ENCODE results near the gene ATXN7L1.
"Not testable (repeated sequence)": the region's sequence is repeated elsewhere in the genome, so short reads cannot be mapped to it uniquely, and the experiment has no call there.

Gene ATXN7L1

GRCh38 chr7:105892387-105892786, 16.0 kb upstream of the ATXN7L1 start:
- DNase-seq (ENCODE audit: low spot score) = no peak

- no peak for DNase-seq (ENCODE audit: low spot score)
These were observed 14.0 kb upstream of the ATXN7L1 start for GRCh38 chr7:105890290-105890997.

GRCh38 chr7:105887569-105888189, 11.3 kb upstream of the ATXN7L1 start:
- DNase-seq (ENCODE audit: low spot score) = no peak

- DNase-seq (ENCODE audit: low spot score) = no peak
These were observed 10.4 kb upstream of the ATXN7L1 start for GRCh38 chr7:105886776-105887175.

- no peak for DNase-seq (ENCODE audit: low spot score)
These were observed 9.2 kb upstream of the ATXN7L1 start for GRCh38 chr7:105885387-105886111.

GRCh38 chr7:105883179-105883578, 6.8 kb upstream of the ATXN7L1 start:
- DNase-seq (ENCODE audit: low spot score) = not testable (repeated sequence)

GRCh38 chr7:105881439-105881838, 5.0 kb upstream of the ATXN7L1 start:
- no peak for DNase-seq (ENCODE audit: low spot score)

- no peak for DNase-seq (ENCODE audit: low spot score)
These were observed 4.4 kb upstream of the ATXN7L1 start for GRCh38 chr7:105880571-105881330.

GRCh38 chr7:105879782-105880181, 3.4 kb upstream of the ATXN7L1 start:
- no peak for DNase-seq (ENCODE audit: low spot score)

GRCh38 chr7:105878746-105879605, 2.6 kb upstream of the ATXN7L1 start:
- DNase-seq (ENCODE audit: low spot score) = no peak

- DNase-seq (ENCODE audit: low spot score) = no peak
These were observed 1.3 kb upstream of the ATXN7L1 start for GRCh38 chr7:105877736-105878135.

- DNase-seq (ENCODE audit: low spot score) = no peak
These were observed 684 bp upstream of the ATXN7L1 start for GRCh38 chr7:105876964-105877601.

- no peak for DNase-seq (ENCODE audit: low spot score)
These were observed 894 bp downstream of the ATXN7L1 start for GRCh38 chr7:105875505-105875904.

GRCh38 chr7:105874055-105874454, 2.3 kb downstream of the ATXN7L1 start:
- DNase-seq (ENCODE audit: low spot score) = no peak

GRCh38 chr7:105872491-105872890, 3.9 kb downstream of the ATXN7L1 start:
- DNase-seq (ENCODE audit: low spot score) = no peak

- DNase-seq (ENCODE audit: low spot score) = no peak
These were observed 5.3 kb downstream of the ATXN7L1 start for GRCh38 chr7:105871142-105871541.

GRCh38 chr7:105866102-105866801, 10.1 kb downstream of the ATXN7L1 start:
- DNase-seq (ENCODE audit: low spot score) = no peak

GRCh38 chr7:105863876-105864275, 12.5 kb downstream of the ATXN7L1 start:
- DNase-seq (ENCODE audit: low spot score) = no peak

- DNase-seq (ENCODE audit: low spot score) = no peak
These were observed 13.6 kb downstream of the ATXN7L1 start for GRCh38 chr7:105862770-105863169.

- no peak for DNase-seq (ENCODE audit: low spot score)
These were observed 14.1 kb downstream of the ATXN7L1 start for GRCh38 chr7:105862276-105862675.
